Sigmoid colon (tissue), 4 donors: ENCODE measurements around the gene WNK2.
"Not testable (repeated sequence)": the region's sequence is repeated elsewhere in the genome, so short reads cannot be mapped to it uniquely, and the experiment has no call there.

Source experiments
- CTCF ChIP-seq, 4 experiments: fragments of 450-650 bp in 3 of 4; fragments of 200-600 bp in 1 of 4; IDR thresholded peaks; one replicate each; pipeline ENCODE4 v1.5.1; 2016 to 2019; ENCODE audit warnings: antibody characterized with exemption in 4 of 4, mild to moderate bottlenecking in 3 of 4, moderate library complexity in 2 of 4
- EP300 ChIP-seq, 4 donors: sonication (generic); formaldehyde crosslinking; IDR thresholded peaks; one replicate each; pipeline ENCODE4 v1.6.1; 2017; ENCODE audit warnings: antibody characterized with exemption in 4 of 4
- POLR2A ChIP-seq, 2 donors: fragments of 450-650 bp; IDR thresholded peaks; one replicate each; pipeline ENCODE4 v1.6.1; 2016; ENCODE audit warnings: antibody characterized with exemption in 2 of 2, mild to moderate bottlenecking in 2 of 2, moderate library complexity in 2 of 2
- POLR2AphosphoS5 ChIP-seq, 4 donors: sonication (generic); formaldehyde crosslinking; IDR thresholded peaks; one replicate each; pipeline ENCODE4 v1.6.1; 2017; ENCODE audit warnings: antibody characterized with exemption in 4 of 4

DNA sequence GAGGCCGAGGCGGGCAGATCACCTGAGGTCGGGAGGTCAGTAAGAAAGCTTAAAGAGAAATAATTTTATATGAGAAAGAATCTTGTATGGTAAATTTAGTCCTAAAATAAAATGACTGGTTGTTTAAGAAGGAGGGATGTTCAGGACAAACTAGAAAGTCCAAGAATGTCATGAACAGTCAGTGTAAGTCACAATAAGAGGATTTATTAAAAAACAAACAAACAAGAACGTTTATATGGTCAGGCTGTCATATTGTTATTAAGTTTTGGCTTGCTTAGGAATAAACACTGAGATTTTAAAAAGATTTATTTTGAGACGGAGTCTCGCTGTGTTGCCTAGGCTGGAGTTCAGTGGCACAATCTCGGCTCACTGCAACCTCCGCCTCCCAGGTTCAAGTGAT lies 176.0 kb downstream of the WNK2 start:
- TF ChIP-seq CTCF, EP300, POLR2A, POLR2AphosphoS5 (IDR thresholded peaks at IDR 0.05): not testable (repeated sequence)
